GM19372 (cell line): ENCODE results near the gene NTSR2.

ENCODE experiments used
- ATAC-seq: cut with Tn5 transposase; IDR thresholded peaks from one replicate; pipeline ENCODE4 v1.9.1; 2021; ENCODE audit warnings: mild to moderate bottlenecking, low read depth, moderate library complexity; ENCODE audit not compliant: unreplicated experiment

NTSR2 gene

GRCh38 chr2:11659115-11659475 is 10.9 kb downstream of the NTSR2 start:
- ATAC-seq = no peak

DNA sequence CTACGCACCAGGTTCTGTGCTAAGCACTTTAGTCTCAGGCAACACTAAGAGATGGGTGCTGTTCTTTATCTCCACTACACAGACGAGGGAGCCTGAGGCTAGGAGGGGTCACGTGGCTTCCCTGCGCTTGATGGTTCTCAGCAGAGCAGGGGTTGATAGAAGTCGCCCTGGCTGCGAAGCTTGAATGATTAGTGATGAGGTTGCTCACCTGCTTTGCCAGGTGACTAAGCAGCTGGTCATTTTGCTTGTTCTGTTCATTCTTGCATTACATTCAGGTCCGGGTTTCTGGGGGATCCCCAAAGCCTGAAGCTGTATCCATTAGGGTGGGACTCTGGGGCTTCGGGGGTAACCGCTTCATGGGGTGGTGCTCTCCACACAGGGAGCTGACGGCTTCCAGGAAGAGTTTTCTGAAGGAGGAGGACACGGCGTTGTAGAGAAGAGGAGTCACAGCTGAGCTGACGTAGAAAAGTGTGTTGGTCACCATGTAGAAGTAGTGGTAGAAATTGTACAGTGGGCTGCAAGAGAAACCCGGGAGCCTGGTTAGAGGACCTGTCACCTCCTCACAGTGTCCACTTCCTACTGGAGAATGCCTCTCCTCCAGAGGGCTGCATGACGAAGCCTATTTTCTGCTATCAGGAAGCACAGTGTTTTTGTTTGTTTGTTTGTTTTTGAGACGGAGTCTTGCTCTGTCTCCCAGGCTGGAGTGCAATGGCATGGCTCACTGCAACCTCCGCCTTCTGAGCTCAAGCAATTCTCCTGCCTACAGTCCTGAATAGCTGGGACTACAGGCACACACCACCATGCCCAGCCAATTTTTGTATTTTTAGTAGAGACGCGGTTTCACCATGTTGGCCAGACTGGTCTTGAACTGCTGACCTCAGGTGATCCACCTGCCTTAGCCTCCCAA is 11.5 kb downstream of the NTSR2 start:
- ATAC-seq = no peak

- ATAC-seq = no peak
Observed at GRCh38 chr2:11657646-11658045, 12.3 kb downstream of the NTSR2 start.

- ATAC-seq = no peak
Observed at GRCh38 chr2:11657195-11657594, 12.8 kb downstream of the NTSR2 start.

GRCh38 chr2:11656671-11657101 is 13.3 kb downstream of the NTSR2 start:
- no peak for ATAC-seq

DNA sequence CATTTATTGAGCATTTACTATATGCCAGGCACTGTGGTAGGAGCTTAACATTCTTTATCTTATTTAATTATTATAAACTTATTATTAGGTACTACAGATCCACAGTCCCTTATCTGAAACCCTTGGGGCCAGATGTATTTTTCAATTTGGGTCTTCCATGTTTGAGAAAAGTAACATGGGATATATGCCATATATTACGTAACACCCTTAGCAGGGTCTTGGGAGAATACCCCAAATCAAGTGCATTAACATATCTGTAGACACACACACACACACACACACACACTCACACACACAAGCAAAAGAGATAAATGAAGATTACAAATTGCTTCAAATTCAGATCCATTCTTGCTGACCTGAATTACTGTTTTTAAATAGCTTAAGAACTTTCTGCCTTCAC is 13.7 kb downstream of the NTSR2 start:
- no peak for ATAC-seq

- ATAC-seq = no peak
Observed at GRCh38 chr2:11655495-11655894, 14.5 kb downstream of the NTSR2 start.

- no peak for ATAC-seq
Observed at GRCh38 chr2:11652553-11652952, 17.4 kb downstream of the NTSR2 start.

DNA sequence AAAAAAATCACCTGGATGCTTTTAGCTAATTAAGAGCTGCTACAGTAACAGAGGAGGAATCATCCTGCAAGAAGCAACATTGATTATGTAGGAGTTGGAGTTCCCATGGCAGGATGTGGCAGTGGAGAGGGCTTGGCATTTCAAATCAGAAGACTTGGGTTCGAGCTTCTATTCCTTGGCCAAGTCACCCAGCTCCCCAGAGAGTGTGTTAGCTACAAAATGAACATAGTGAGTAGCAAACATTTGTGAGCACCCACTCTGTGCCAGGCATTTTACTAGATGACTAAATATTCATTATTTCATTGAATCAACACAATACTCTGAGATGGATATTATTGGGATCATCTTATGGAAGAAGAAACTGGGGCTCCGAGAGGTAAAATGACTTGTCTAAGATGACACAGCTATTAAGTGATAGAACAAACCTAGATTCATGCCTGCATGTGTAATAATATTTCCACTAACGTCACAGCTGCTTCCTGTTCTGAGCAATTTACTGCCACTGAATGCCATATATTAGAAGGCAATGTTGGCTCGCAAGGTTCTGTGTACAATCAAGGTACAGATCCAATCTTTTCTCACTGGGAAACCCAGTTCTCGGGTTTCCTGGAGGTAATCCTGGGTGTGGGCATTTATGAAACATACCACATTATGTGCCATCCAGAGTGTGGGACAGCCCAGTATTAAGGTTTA is 18.0 kb downstream of the NTSR2 start:
- ATAC-seq = no peak

- no peak for ATAC-seq
Observed at GRCh38 chr2:11649093-11649492, 20.9 kb downstream of the NTSR2 start.

- no peak for ATAC-seq
Observed at GRCh38 chr2:11647834-11648600, 22.0 kb downstream of the NTSR2 start.

GRCh38 chr2:11646530-11646929 is 23.5 kb downstream of the NTSR2 start:
- no peak for ATAC-seq

DNA sequence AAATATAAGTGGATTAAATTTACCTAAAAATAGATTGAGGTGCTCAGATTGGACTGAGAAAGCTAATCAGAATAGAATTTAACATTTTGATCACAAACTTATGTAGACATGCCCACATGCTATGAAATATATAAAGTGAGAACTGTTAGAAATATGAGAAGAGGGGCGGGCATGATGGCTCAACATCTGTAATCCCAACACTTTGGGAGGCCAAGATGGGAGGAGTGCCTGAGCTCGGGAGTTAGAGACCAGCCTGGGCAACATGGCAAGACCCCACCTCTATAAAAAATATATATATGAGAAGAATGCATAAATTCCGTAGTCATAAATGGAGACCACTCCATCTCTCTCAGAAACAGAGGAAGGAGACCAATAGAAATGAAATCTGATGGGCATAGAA is 25.7 kb downstream of the NTSR2 start:
- ATAC-seq = no peak

DNA sequence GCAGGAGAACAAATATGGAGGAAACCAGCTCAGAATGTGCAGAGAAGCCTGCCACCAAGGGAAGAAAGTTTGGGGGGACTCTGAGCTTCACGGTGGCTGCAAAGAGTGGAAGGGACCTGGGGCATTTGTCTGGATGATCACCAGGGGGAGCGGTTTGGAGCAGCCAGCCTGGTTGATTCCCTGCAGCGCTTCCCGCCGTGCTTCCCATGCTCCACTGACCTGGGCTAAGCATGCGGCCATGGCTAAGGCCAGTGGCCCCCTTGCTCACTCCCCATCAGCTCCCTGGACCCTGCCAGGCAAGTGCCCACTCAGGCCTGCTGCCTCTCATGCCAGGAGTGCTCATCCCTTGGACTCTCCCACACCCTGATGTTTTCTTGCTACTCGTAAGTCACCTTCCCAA is 27.0 kb downstream of the NTSR2 start:
- ATAC-seq = no peak

- no peak for ATAC-seq
Observed at GRCh38 chr2:11640132-11640531, 29.9 kb downstream of the NTSR2 start.

DNA sequence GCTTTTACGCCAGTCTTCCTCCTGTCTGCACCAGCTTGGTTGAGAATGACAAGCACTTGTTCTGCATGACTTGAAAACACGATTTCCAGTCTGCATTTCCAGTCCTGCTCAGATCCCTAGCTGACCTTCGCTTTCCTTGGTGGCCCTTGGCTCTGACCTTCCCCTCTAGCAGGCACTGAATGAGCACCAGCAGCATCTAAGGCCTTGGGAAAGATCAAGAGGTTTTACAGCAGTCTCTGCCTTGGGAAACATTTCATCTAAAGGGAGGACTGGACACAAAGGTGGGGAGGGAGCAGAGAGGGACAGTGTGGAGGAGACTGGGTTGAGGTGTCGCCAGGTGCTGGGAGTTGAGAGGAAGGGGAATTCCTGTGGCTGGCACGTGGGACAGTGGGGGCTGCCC is 30.5 kb downstream of the NTSR2 start:
- no peak for ATAC-seq

GRCh38 chr2:11637546-11637945 is 32.4 kb downstream of the NTSR2 start:
- ATAC-seq = no peak

DNA sequence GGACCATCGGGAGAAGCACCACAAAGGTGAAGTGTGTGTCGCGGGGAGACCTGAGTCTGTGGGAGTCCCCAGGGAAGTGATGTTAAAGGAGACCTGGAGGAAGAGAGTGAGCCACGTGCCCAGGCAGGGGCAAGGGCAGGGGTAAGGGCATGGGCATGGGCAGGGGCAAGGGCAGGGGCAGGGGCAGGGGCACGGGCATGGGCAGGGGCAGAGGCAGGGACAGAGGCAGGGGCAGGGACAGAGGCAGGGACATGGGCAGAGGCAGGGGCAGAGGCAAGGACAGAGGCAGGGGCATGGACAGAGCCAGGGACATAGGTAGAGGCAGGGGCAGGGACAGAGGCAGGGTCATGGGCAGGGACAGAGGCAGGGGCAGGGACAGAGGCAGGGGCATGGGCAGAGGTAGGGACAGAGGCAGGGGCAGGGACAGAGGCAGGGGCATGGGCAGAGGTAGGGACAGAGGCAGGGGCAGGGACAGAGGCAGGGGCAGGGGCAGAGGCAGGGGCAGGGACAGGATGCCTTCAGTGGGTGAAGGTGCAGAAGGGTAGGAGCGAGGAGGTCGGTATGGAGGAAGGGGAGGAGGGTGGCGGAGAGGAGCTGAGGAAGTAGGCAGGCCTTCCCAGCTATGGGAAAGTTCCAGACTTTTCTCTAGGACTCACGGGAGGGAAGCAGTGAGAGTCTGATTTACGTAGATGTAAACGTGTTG is 33.3 kb downstream of the NTSR2 start:
- ATAC-seq = no peak

DNA sequence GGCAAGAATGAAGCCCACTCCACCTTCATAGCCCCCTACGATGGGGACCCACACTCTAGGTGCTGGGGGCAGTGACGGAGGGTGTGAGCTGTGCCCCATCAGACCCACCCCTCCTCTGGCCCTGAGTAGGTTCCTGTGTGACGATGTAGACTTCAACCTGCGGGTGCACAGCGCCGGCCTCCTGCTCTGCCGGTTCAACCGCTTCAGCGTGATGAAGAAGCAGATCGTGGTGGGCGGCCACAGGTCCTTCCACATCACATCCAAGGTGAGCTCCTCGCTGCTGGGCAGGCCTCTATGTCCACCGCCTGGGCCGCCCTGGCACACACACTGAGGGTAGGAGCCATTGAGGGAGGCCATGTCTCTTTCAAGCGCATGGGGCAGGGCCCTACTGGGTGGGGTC is 34.9 kb downstream of the NTSR2 start:
- ATAC-seq = no peak

GRCh38 chr2:11634584-11634983 is 35.4 kb downstream of the NTSR2 start:
- ATAC-seq = no peak
